Colonic mucosa (tissue), 4 donors: ENCODE results near the gene DSTN. TPM values are rescaled to one million over a fixed set of nuclear protein-coding genes. Genes with fewer than 3 reads are reported as not detected.
A peak's percentile ranks its signal among the peaks of the same experiment; 100 is the strongest.

Experiments used
- DNase-seq: peaks from one replicate; pipeline ENCODE4 v3.0.0-alpha.2; 2020
- H3K27ac ChIP-seq: fragments of 200-600 bp; one replicate; pipeline ENCODE4 v1.8.0; 2021
- H3K27me3 ChIP-seq: fragments of 200-600 bp; one replicate; pipeline ENCODE4 v1.8.0; 2021
- H3K36me3 ChIP-seq: fragments of 200-600 bp; one replicate; pipeline ENCODE4 v1.8.0; 2021
- H3K4me1 ChIP-seq: fragments of 200-600 bp; one replicate; pipeline ENCODE4 v1.8.0; 2021; ENCODE audit warnings: mild to moderate bottlenecking
- H3K4me3 ChIP-seq: fragments of 200-600 bp; one replicate; pipeline ENCODE4 v1.8.0; 2021
- H3K9ac ChIP-seq, 2 donors: one replicate each; pipeline ENCODE4 v1.7.0; 2013; ENCODE audit warnings: control low read depth in 2 of 2, low read depth in 2 of 2, low read length in 2 of 2
- H3K9me3 ChIP-seq: fragments of 200-600 bp; one replicate; pipeline ENCODE4 v1.8.0; 2021
- intact Hi-C: fragments of 100-400 bp; cut with DNase I; formaldehyde crosslinking; loops from one replicate; pipeline ENCODE4 v1.14.1; 2022
- total RNA-seq, 2 donors: library from RNA; stranded (reverse); fragmentation: NEBNext Ultra II Directional in 1 of 2; extraction: Animal tissue kit (Norgen Biotek cat#: 25700) in 1 of 2; gene quantifications; one replicate each; pipeline ENCODE4 v1.2.1, GENCODE V29; 2021
- TF ChIP-seq, protein P1 (sequence below): fragments of 200-600 bp; IDR thresholded peaks from one replicate; pipeline ENCODE4 v1.8.0; 2022; ENCODE audit warnings: antibody characterized with exemption, mild to moderate bottlenecking
- donor health status: healthy.
- donor health status: DM: no; HTN: no; CAD: no.
- donor health status: DM: no; HTN: no; CAD: no.

The DSTN gene
- 100 to 1,000 TPM; 247 to 437 TPM for total RNA-seq

DNA sequence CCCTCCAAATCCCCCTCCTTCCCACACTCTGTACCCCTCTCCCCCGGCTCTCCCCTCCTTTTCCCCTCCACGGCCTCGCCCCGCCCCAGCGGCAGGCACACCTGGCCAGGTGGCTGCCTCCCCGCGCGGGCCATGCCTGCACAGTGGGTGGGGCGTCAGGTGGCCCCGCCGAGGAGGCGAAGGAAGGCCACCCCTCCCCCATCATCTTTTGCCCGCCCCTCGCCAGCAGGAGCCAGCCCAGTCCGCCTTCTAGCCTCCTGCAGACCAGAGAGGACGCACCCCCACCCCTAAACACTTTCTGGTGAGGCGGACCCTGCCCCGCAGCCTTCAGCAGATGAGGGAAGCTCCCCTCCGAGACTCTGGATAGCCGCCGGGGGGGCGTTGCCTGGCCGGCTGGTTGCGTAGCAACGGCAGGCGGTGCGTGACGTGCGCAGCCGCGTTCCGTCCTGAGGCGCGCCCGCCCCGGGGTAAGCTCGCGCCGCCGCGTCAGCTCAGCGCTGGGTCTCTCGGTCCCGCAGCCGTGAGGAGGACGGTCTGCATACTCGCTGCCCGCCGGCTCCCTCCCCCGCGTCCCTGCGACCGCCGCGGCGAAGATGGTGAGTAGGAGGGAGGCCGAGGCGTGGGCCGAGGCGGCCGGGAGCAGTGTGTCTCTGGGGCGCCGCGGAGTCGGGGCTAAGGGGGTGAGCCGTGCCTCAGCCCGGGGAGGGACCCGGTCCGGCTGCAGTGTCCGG lies at the start of gene DSTN:
Gene DSTN, plus strand, starts transcription at position 460 of the 731 bp plus-strand sequence. Its CDS starts 134 bp downstream, at position 594.
- intact Hi-C loops, result loop anchor here (5.0 kb wide), 1 partner anchor 43 kb away; no protein-coding TSS in a partner anchor
- Histone ChIP-seq H3K36me3 (no peaks in the 10 kb centered on the region), H3K27me3 (no peaks in the 10 kb centered on the region), H3K9me3 (no peaks in the 10 kb centered on the region), H3K4me3 (peak within 1 kb of the TSS; percentile 98), H3K4me1 (peaks cover 9% of the 10 kb centered on the region), H3K9ac (peak within 1 kb of the TSS; percentile 93 to 100), H3K27ac (peak within 1 kb of the TSS; percentile 99)
- peak; percentile 93 for DNase-seq
- TF ChIP-seq, protein P1, sequence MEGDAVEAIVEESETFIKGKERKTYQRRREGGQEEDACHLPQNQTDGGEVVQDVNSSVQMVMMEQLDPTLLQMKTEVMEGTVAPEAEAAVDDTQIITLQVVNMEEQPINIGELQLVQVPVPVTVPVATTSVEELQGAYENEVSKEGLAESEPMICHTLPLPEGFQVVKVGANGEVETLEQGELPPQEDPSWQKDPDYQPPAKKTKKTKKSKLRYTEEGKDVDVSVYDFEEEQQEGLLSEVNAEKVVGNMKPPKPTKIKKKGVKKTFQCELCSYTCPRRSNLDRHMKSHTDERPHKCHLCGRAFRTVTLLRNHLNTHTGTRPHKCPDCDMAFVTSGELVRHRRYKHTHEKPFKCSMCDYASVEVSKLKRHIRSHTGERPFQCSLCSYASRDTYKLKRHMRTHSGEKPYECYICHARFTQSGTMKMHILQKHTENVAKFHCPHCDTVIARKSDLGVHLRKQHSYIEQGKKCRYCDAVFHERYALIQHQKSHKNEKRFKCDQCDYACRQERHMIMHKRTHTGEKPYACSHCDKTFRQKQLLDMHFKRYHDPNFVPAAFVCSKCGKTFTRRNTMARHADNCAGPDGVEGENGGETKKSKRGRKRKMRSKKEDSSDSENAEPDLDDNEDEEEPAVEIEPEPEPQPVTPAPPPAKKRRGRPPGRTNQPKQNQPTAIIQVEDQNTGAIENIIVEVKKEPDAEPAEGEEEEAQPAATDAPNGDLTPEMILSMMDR, result no peak

GRCh38 chr20:17520583-17520982 lies 49.3 kb upstream of the DSTN start:
- no peaks in the 10 kb centered on the region for H3K9me3 ChIP-seq
- H3K9ac ChIP-seq, result no peak overlapping the region
- no peaks in the 10 kb centered on the region for H3K36me3 ChIP-seq
- no peak overlapping the region for H3K4me3 ChIP-seq
- TF ChIP-seq, protein P1, result no peak
- intact Hi-C loops, result no loop called here
- no peak for DNase-seq
- no peak overlapping the region for H3K27ac ChIP-seq
- H3K4me1 ChIP-seq, result no peaks in the 10 kb centered on the region
- no peaks in the 10 kb centered on the region for H3K27me3 ChIP-seq

- H3K9ac ChIP-seq, result no peak overlapping the region
- no peaks in the 10 kb centered on the region for H3K36me3 ChIP-seq
- TF ChIP-seq, protein P1, result no peak
These were observed 47.3 kb upstream of the DSTN start for GRCh38 chr20:17522528-17522927.

DNA sequence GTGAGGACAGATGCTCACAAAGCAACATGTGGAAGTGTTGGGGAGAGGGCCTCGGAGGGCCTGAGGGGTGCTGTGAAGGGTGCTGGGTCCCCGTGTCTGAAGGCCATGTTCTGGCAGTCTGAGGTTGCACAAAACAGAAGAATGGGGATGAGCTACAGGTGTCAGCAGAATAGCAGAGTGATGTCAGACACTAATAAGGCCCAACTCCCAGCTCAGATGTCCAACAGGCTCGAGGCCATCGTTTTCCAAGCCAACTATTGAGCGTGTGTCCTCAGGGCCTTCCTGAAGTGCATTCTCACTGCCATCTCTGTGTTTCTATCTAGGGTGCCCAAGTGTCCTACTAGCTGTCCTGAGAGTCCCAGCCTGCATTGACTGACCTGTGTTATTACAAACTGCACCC lies 46.5 kb upstream of the DSTN start:
- TF ChIP-seq, protein P1, result no peak
- Histone ChIP-seq H3K9me3 (no peaks in the 10 kb centered on the region), H3K4me1 (no peaks in the 10 kb centered on the region), H3K27ac (no peak overlapping the region), H3K9ac (no peak overlapping the region), H3K36me3 (no peaks in the 10 kb centered on the region), H3K4me3 (no peak overlapping the region), H3K27me3 (no peaks in the 10 kb centered on the region)
- DNase-seq, result no peak
- intact Hi-C loops, result no loop called here

More at GRCh38 chr20:17522528-17522927, 47.3 kb upstream of the DSTN start:
- no peaks in the 10 kb centered on the region for H3K9me3 ChIP-seq
- H3K4me3 ChIP-seq, result no peak overlapping the region
- intact Hi-C loops, result no loop called here
- no peak overlapping the region for H3K27ac ChIP-seq
- no peaks in the 10 kb centered on the region for H3K27me3 ChIP-seq
- no peak for DNase-seq
- no peaks in the 10 kb centered on the region for H3K4me1 ChIP-seq

DNA sequence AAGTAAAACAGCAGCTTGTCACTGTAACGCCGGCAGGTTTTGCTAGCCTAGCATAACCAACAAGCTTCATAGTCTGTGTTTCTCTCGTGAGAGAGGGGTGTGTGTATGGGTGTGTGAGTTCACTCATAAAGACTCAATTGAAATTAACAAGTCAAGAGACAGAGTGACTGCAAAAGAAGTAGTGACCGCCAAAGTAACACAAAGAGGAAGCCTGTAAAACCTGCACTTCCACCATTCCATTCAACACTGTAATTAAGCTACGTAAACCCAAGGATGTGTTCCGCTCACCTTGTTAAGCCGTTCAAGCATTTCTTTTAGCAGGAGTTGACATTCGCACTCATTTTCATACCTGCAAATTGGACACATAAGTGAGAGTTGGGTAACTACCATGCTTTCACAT lies 45.3 kb upstream of the DSTN start:
- Histone ChIP-seq H3K27me3 (no peaks in the 10 kb centered on the region), H3K9ac (no peak overlapping the region), H3K27ac (no peak overlapping the region), H3K4me3 (no peak overlapping the region), H3K36me3 (no peaks in the 10 kb centered on the region), H3K4me1 (no peaks in the 10 kb centered on the region), H3K9me3 (no peaks in the 10 kb centered on the region)
- intact Hi-C loops, result no loop called here
- DNase-seq, result no peak
- TF ChIP-seq, protein P1, result no peak
